NT2/D1 (cell line): ENCODE measurements around the gene NPBWR2.
"Not testable (repeated sequence)": the region's sequence is repeated elsewhere in the genome, so short reads cannot be mapped to it uniquely, and the experiment has no call there.

Experiments
- DNase-seq: peaks from one replicate; pipeline ENCODE4 v3.0.0-alpha.2; 2011; ENCODE audit warnings: low read depth, low spot score
- H3K27me3 ChIP-seq: 2 replicates; pipeline ENCODE4 v1.6.0; 2011; ENCODE audit warnings: mild to moderate bottlenecking; ENCODE audit not compliant: insufficient read length, insufficient read depth
- H3K36me3 ChIP-seq: 2 replicates; pipeline ENCODE4 v1.6.1; 2011; ENCODE audit warnings: mild to moderate bottlenecking, low read length, mixed read lengths; ENCODE audit not compliant: insufficient read depth, insufficient read length
- H3K4me1 ChIP-seq: 2 replicates; pipeline ENCODE4 v1.5.1; 2011; ENCODE audit not compliant: insufficient read depth, insufficient read length
- H3K4me3 ChIP-seq: 2 replicates; pipeline ENCODE4 v1.5.1; 2011; ENCODE audit warnings: low read depth; ENCODE audit not compliant: insufficient read length
- H3K9ac ChIP-seq: 2 replicates; pipeline ENCODE4 v1.6.0; 2011; ENCODE audit warnings: low read depth; ENCODE audit not compliant: insufficient read length
- H3K9me3 ChIP-seq: 2 replicates; pipeline ENCODE4 v1.5.1; 2011; ENCODE audit warnings: mild to moderate bottlenecking, low read length; ENCODE audit not compliant: insufficient read depth
- SUZ12 ChIP-seq: IDR thresholded peaks from 2 replicates; pipeline ENCODE4 v1.6.1; 2011; ENCODE audit not compliant: insufficient read length, insufficient read depth; ENCODE audit errors: extremely low read depth
- YY1 ChIP-seq: IDR thresholded peaks from 2 replicates; pipeline ENCODE4 v1.6.1; 2011; ENCODE audit not compliant: insufficient read length, insufficient read depth
- ZNF274 ChIP-seq: IDR thresholded peaks from 2 replicates; pipeline ENCODE4 v1.6.1; 2011; ENCODE audit warnings: mild to moderate bottlenecking, low read depth, low read length

The NPBWR2 gene

DNA sequence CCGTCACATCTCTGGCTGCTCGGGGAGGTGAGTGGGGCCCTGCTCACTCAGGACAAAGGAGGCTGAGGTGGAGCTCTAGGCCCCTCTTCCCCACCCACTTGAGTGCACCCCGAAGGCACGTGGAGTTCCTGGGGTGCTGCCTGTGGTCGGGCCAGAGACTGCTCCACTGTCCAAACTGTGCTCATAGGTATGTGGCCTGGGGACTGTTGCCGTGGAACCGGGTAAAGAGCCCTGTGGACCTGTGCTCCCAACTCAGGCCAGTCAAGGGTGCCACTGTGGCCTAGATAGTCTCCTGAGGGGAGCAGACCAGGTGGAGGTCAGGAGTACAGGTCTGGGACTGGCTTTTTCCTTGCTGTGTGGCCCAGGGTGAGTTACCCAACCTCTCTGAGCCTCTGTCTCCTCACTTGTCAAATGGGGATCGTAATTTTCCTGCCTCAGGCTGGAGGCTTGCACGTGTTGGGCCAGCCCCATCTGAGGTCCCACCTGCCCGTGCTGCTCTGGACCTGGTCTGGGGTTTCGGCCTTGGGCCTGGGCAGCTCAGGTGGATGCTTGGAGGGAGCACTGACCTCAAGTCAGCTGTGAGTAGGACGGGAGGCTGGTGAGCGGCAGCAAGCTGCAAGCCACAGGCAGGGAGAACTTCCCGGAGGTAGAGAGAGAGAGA, 12.4 kb upstream of the NPBWR2 start:
- TF ChIP-seq ZNF274: no peak
- no peak for TF ChIP-seq SUZ12
- no peak for TF ChIP-seq YY1
- H3K36me3 ChIP-seq: no peaks in the 10 kb centered on the region
- peak overlapping the region; percentile 36 for H3K9ac ChIP-seq
- no peak overlapping the region for H3K4me3 ChIP-seq
- peaks cover 4% of the 10 kb centered on the region for H3K4me1 ChIP-seq
- no peaks in the 10 kb centered on the region for H3K27me3 ChIP-seq
- no peaks in the 10 kb centered on the region for H3K9me3 ChIP-seq
- DNase-seq: no peak

DNA sequence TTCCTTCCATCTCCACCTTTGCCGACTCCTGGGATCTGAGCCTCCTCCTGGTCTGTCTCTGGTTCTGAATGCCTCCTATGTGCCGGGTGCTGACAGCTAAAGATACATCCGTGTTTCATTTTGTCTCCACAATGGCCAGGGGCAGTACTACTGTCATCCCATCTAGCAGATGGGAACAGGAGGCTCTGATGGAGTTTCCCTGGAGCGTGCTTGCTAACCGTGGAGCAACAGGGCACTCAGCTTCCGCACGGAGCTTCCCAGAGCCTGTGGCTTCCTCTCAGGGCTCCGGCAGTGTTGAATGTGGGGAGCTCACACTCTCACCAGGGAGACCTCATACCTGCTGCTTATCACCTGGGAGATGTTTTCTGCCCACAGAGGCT, 11.9 kb upstream of the NPBWR2 start:
- no peak for TF ChIP-seq ZNF274
- no peak for TF ChIP-seq YY1
- no peak for TF ChIP-seq SUZ12

GRCh38 chr20:64117432-64117777, 10.0 kb upstream of the NPBWR2 start:
- DNase-seq, H3K9me3 ChIP-seq, H3K36me3 ChIP-seq, H3K4me1 ChIP-seq, H3K9ac ChIP-seq, H3K4me3 ChIP-seq, H3K27me3 ChIP-seq: not testable (repeated sequence)

More for the DNA sequence above, 11.9 kb upstream of the NPBWR2 start:
- Histone ChIP-seq H3K9me3 (no peaks in the 10 kb centered on the region), H3K4me1 (peaks cover 4% of the 10 kb centered on the region), H3K4me3 (no peak overlapping the region), H3K9ac (no peak overlapping the region), H3K27me3 (no peaks in the 10 kb centered on the region), H3K36me3 (no peaks in the 10 kb centered on the region)
- DNase-seq: no peak

- no peak for TF ChIP-seq YY1
- TF ChIP-seq ZNF274: no peak
- no peak for TF ChIP-seq SUZ12
- no peak overlapping the region for H3K9ac ChIP-seq
- H3K4me1 ChIP-seq: peaks cover 9% of the 10 kb centered on the region
- no peak overlapping the region for H3K4me3 ChIP-seq
- H3K36me3 ChIP-seq: no peaks in the 10 kb centered on the region
- H3K9me3 ChIP-seq: no peaks in the 10 kb centered on the region
- H3K27me3 ChIP-seq: no peaks in the 10 kb centered on the region
- DNase-seq: no peak
Measured at GRCh38 chr20:64116541-64117431, 9.4 kb upstream of the NPBWR2 start.

GRCh38 chr20:64116016-64116415, 8.7 kb upstream of the NPBWR2 start:
- no peaks in the 10 kb centered on the region for H3K27me3 ChIP-seq
- DNase-seq: no peak
- no peak overlapping the region for H3K4me3 ChIP-seq
- TF ChIP-seq SUZ12 (no peak), YY1 (no peak), ZNF274 (no peak)
- H3K9ac ChIP-seq: no peak overlapping the region
- H3K36me3 ChIP-seq: no peaks in the 10 kb centered on the region
- H3K4me1 ChIP-seq: peaks cover 9% of the 10 kb centered on the region
- H3K9me3 ChIP-seq: no peaks in the 10 kb centered on the region

- H3K9me3 ChIP-seq: no peaks in the 10 kb centered on the region
- no peaks in the 10 kb centered on the region for H3K36me3 ChIP-seq
- H3K4me1 ChIP-seq: peaks cover 7% of the 10 kb centered on the region
- H3K27me3 ChIP-seq: no peaks in the 10 kb centered on the region
- H3K9ac ChIP-seq: no peak overlapping the region
- TF ChIP-seq ZNF274: no peak
- DNase-seq: no peak
- no peak overlapping the region for H3K4me3 ChIP-seq
Measured at GRCh38 chr20:64115171-64115911, 8.0 kb upstream of the NPBWR2 start.

- TF ChIP-seq YY1 (no peak), ZNF274 (no peak), SUZ12 (no peak)
- H3K4me3 ChIP-seq: no peak overlapping the region
- H3K36me3 ChIP-seq: no peaks in the 10 kb centered on the region
- DNase-seq: no peak
- peaks cover 7% of the 10 kb centered on the region for H3K4me1 ChIP-seq
- no peaks in the 10 kb centered on the region for H3K27me3 ChIP-seq
- H3K9me3 ChIP-seq: no peaks in the 10 kb centered on the region
- no peak overlapping the region for H3K9ac ChIP-seq
Measured at GRCh38 chr20:64114356-64114971, 7.1 kb upstream of the NPBWR2 start.
